ENCODE data around the gene MYADML2.

MYADML2 gene

DNA sequence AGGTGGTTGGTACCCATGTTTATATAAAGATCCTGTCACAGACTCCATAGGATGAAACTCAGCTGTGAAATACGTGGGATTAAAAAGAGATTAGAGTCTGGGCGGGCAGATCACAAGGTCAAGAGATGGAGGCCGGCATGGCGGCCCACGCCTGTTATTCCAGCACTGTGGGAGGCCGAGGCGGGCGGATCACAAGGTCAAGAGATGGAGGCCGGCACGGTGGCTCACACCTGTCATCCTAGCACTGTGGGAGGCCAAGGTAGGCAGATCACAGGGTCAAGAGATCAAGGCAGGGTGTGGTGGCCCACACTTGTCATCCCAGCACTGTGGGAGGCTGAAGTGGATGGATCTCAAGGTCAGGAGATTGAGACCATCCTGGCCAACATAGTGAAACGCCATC lies 51.6 kb downstream of the MYADML2 start:
- no peak for DNase-seq

DNA sequence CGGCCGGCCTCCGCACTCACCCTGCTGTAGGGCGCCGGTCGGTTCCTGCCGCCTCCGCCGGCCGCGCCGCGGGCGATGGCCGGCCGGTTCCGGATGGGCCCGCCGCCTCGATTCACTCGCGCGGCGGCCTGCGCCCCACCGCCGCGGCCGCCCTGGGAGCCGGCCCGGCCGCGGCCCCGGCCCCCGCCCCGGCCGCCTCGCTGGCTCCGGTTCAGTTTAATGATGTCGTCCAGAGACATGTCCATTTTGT lies 55.8 kb downstream of the MYADML2 start:
- no peak for DNase-seq

DNA sequence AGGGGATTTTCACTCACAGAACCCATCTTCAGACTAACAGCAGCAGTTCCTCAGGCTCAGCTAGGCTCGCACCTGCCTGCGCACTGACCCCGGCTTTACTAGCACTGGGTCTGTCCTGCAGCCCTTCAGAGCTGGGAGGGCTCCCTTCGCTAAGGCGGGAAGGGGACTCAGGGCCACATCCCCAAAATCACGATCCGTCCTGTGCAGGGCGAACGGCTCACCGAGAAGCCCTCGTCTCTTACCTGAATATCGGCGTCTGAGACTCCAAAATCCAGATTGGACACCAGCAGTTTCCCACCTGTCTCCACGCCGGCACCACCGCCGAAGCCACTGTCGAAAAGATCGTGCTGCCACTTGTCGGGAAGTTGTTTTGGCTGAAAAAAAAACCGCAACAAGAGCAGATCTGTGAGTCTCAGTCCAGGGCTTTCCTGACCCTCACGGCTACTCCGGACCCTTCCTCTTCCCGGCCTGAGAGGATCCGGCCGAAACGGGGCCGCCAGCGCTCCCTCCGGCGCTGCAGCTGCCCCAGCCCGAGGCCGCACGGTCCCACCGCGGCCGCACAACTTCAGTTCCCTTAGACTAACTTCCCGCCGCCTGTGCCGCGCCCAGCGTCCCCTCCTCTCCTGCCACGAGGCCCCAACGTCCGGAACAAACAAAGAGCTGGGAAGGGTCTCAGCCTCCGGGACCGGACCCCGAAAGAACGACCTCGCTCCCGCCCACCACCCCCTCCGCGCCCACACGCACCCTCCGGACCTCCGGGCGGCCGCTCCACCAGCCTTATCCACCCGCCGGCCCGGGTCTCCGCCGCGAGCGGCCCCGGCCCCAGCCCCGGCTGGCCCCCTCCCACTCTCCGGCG lies 56.4 kb downstream of the MYADML2 start:
- no peak for DNase-seq

Measured in stimulated activated CD4-positive, alpha-beta T cell treated with anti-CD3 and anti-CD28 coated beads, Interleukin-1b, Interleukin-23, amount 100 ng/mL, for 48 hours (primary cell).